ENCODE results near the gene UBE2N. TPM values are rescaled to one million over a fixed set of nuclear protein-coding genes. Genes with fewer than 3 reads are reported as not detected.

UBE2N gene
- total RNA-seq, 2 experiments from 2014 or later = 186 to 279 TPM

- H3K36me3 Mint-ChIP-seq (ENCODE audit: low read depth) = peaks cover 16% of the 10 kb centered on the region
- H3K27me3 Mint-ChIP-seq = no peaks in the 10 kb centered on the region
- H3K4me3 Mint-ChIP-seq = no peak overlapping the region
- ChIA-PET CTCF (interaction anchor here (0.6 to 1.3 kb wide), 3 partner anchors 10 to 674 kb away, joined by 3 to 10 read pairs (median 3); no protein-coding TSS in a partner anchor), POLR2A (interaction anchor here (0.7 kb wide), 2 partner anchors 9 to 924 kb away, joined by 3 read pairs; no protein-coding TSS in a partner anchor)
- DNase-seq = no peak
- H3K9me3 Mint-ChIP-seq (ENCODE audit: low read depth) = no peaks in the 10 kb centered on the region
- peaks cover 82% of the 10 kb centered on the region for H3K4me1 Mint-ChIP-seq
- no peak overlapping the region for H3K27ac Mint-ChIP-seq
- no peak for ATAC-seq
- intact Hi-C loops (cut with DNase I, micrococcal nuclease) = no loop called here
Observed at GRCh38 chr12:93429448-93429847, 12.3 kb downstream of the UBE2N start.

DNA sequence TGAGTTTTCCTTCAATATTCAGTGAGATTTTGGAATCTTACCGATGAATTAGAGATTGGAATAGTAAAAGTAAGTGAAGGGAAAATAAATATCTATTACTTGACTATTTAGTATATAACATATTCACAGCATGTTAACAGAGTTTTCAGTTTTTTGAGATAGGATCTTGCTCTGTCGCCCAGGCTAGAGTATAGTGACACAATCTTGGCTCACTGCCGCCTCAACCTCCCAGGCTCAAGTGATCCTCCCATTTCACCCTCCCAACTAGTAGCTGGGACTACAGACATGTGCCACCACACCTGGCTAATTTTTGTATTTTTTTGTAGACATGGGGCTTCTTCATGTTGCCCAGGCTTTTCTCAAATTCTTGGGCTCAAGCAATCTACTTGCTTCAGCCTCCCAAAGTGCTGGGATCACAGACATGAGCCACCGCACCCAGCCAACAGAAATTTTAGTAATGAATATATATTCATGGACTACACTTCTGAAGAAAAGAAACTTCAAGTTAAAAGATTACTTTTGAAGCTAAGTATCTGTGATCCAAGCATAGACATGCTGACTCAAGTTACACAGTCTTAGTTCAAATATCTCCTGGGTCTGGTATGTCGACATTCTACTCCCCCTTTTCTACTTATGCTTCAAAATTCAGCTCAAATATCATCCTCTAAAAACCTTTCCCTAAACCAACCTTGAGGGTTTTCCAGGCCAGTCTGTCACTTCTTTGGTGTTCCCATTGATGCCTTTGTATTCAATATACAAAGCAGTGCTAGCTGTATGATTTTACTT lies 13.8 kb downstream of the UBE2N start:
- Mint-ChIP-seq H3K4me3 (no peak overlapping the region), H3K27me3 (no peaks in the 10 kb centered on the region), H3K27ac (peak overlapping the region; percentile 19), H3K9me3 (ENCODE audit: low read depth) (no peaks in the 10 kb centered on the region), H3K36me3 (ENCODE audit: low read depth) (peaks cover 13% of the 10 kb centered on the region), H3K4me1 (peaks cover 82% of the 10 kb centered on the region)
- POLR2A ChIA-PET = interaction anchor here (0.6 to 1.1 kb wide), 3 partner anchors 9 to 37 kb away, joined by 3 read pairs; no protein-coding TSS in a partner anchor
- intact Hi-C loops (cut with DNase I, micrococcal nuclease) = loop anchor here in 1 of 2 experiments (1.0 kb wide), 1 partner anchor 8 kb away; no protein-coding TSS in a partner anchor
- ATAC-seq (no peak), DNase-seq (no peak)
- CTCF ChIA-PET = interaction anchor here (0.8 to 1.1 kb wide), 3 partner anchors 8 to 75 kb away, joined by 3 to 5 read pairs (median 4); no protein-coding TSS in a partner anchor

DNA sequence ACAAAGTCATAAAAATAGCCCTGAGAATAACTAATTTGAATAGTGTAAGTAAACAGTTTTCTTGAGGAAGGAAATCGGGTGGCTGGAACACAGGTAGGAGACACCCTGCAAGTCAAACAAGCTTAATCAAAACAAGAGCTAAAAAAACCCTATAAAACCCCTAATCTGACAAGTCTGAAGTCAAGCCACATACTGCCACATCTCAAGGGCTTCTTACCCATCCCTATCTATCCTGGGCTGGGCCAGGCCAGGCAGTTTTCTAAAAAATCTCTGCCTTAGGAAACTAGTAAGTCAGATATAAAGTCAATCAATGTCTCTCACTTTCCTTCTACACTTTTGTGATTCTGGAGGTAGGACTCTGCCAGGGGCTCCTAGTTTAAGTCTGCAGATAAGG lies 15.3 kb downstream of the UBE2N start:
- peak overlapping the region; percentile 9 for H3K4me3 Mint-ChIP-seq
- ATAC-seq = peak; percentile 60
- no peaks in the 10 kb centered on the region for H3K9me3 Mint-ChIP-seq (ENCODE audit: low read depth)
- peaks cover 88% of the 10 kb centered on the region for H3K4me1 Mint-ChIP-seq
- ChIA-PET POLR2A (interaction anchor here (0.6 kb wide), 1 partner anchor 19 kb away, joined by 3 read pairs; no protein-coding TSS in a partner anchor), CTCF (interaction anchor here (0.7 to 1.6 kb wide), 5 partner anchors 11 to 439 kb away, joined by 3 to 6 read pairs (median 3); no protein-coding TSS in a partner anchor)
- peak overlapping the region; percentile 43 for H3K27ac Mint-ChIP-seq
- intact Hi-C loops (cut with DNase I, micrococcal nuclease) = no loop called here
- DNase-seq = no peak
- H3K27me3 Mint-ChIP-seq = no peaks in the 10 kb centered on the region
- H3K36me3 Mint-ChIP-seq (ENCODE audit: low read depth) = peaks cover 10% of the 10 kb centered on the region

DNA sequence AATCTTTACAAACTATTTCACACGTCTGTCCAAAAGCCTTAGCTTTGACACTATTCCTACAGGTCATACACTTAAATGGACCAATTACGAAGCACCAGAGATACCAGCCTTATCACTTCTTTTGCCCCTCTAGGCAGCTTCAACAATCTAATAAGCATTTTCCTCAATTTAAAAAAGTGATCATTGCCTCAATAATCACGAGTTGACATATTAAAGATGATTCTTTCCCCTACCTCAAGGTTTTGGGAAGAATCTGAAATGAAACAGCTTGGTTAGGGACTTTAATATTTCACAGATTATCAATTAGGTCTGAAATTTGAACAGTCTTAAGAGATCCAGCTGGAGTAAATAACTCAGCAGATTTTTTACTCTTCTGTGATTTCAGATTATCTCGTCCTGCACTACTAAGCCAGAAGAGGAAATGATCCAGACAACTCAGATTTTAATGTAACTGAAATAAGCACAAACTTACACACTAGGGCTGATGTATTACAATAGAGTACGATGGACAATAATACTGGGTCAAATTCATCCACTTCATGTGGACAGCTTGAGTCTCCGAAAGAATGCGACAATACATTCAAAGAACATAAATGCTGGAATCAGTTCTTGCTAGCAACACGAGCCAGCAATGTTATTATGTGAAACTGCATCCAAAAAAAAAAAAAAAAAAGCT lies 15.9 kb downstream of the UBE2N start:
- CTCF ChIA-PET = interaction anchor here (0.5 to 1.6 kb wide), 6 partner anchors 11 to 438 kb away, joined by 3 to 6 read pairs (median 3); no protein-coding TSS in a partner anchor
- Mint-ChIP-seq H3K4me1 (peaks cover 89% of the 10 kb centered on the region), H3K36me3 (ENCODE audit: low read depth) (peaks cover 10% of the 10 kb centered on the region), H3K9me3 (ENCODE audit: low read depth) (no peaks in the 10 kb centered on the region), H3K27me3 (no peaks in the 10 kb centered on the region), H3K4me3 (peak overlapping the region; percentile 9), H3K27ac (peak overlapping the region; percentile 43)
- intact Hi-C loops (cut with DNase I, micrococcal nuclease) = no loop called here
- ATAC-seq = no peak
- DNase-seq = no peak
- POLR2A ChIA-PET = interaction anchor here (0.5 to 0.6 kb wide), 3 partner anchors 19 to 596 kb away, joined by 3 to 6 read pairs (median 4); no protein-coding TSS in a partner anchor

GRCh38 chr12:93422050-93422449 lies 19.7 kb downstream of the UBE2N start:
- Mint-ChIP-seq H3K4me3 (no peak overlapping the region), H3K36me3 (ENCODE audit: low read depth) (peaks cover 5% of the 10 kb centered on the region), H3K9me3 (ENCODE audit: low read depth) (no peaks in the 10 kb centered on the region), H3K27ac (peak overlapping the region; percentile 53), H3K4me1 (peaks cover 91% of the 10 kb centered on the region), H3K27me3 (no peaks in the 10 kb centered on the region)
- ChIA-PET CTCF (interaction anchor here (1.0 to 4.3 kb wide), 7 partner anchors 12 to 434 kb away, joined by 3 to 61 read pairs (median 4); no protein-coding TSS in a partner anchor), POLR2A (interaction anchor here (0.6 kb wide), 2 partner anchors 492 to 550 kb away, joined by 3 to 4 read pairs; no protein-coding TSS in a partner anchor)
- DNase-seq = no peak
- ATAC-seq = no peak
- intact Hi-C loops (cut with DNase I, micrococcal nuclease) = loop anchor here in 1 of 2 experiments (5.0 kb wide), 1 partner anchor 315 kb away; no protein-coding TSS in a partner anchor

DNA sequence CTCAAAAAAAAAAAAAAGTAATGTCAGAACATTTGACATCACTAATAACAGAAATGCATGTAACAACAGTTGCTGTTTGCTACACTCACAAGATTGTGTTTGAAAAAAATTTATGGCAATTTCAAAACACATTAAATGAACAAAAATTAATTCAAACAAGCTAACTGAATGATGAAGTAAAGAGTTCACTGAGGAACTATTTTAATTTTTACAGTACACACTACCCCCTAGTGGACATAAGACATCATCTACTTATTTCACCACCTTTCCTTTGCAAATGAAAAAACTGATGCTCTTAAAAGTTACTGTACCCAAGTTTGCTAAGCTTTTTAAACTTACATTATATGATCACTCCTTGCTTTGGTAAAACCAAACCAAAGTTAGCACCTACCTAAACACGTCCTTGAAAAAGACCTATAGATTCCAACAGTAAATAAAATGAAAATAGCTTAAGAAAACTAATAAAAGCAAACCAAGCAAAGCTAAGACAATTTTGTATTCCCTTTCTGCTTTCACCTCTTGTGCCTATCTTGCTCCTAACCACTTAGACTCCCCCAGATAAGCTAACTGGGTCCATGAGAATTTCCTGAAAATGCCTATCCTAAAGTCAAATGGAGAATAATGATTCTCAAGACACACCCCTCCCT lies 22.2 kb downstream of the UBE2N start:
- H3K9me3 Mint-ChIP-seq (ENCODE audit: low read depth) = no peaks in the 10 kb centered on the region
- ATAC-seq (peak; percentile 31), DNase-seq (no peak)
- intact Hi-C loops (cut with DNase I, micrococcal nuclease) = loop anchor here (1.0 to 10.0 kb wide), 9 partner anchors 17 to 815 kb away; partner anchors contain the start of gene EEA1 (in 1 of the 2)
- no peaks in the 10 kb centered on the region for H3K27me3 Mint-ChIP-seq
- H3K4me1 Mint-ChIP-seq = peaks cover 90% of the 10 kb centered on the region
- H3K4me3 Mint-ChIP-seq = no peak overlapping the region
- ChIA-PET POLR2A (interaction anchor here (0.6 to 1.4 kb wide), 6 partner anchors 15 to 1654 kb away, joined by 3 to 12 read pairs (median 4); partner anchors contain the start of gene NR2C1), CTCF (interaction anchor here (0.7 to 4.3 kb wide), 51 partner anchors 9 to 683 kb away, joined by 3 to 61 read pairs (median 4); partner anchors contain the start of genes EEA1 and MRPL42)
- H3K36me3 Mint-ChIP-seq (ENCODE audit: low read depth) = peaks cover 9% of the 10 kb centered on the region
- peak overlapping the region; percentile 44 for H3K27ac Mint-ChIP-seq

- Mint-ChIP-seq H3K4me3 (no peak overlapping the region), H3K9me3 (ENCODE audit: low read depth) (no peaks in the 10 kb centered on the region), H3K27ac (no peak overlapping the region), H3K36me3 (ENCODE audit: low read depth) (peaks cover 17% of the 10 kb centered on the region), H3K4me1 (peaks cover 89% of the 10 kb centered on the region), H3K27me3 (no peaks in the 10 kb centered on the region)
- DNase-seq (no peak), ATAC-seq (no peak)
- ChIA-PET POLR2A (no interaction called here), CTCF (interaction anchor here (0.6 to 3.5 kb wide), 7 partner anchors 10 to 1055 kb away, joined by 3 to 41 read pairs (median 4); no protein-coding TSS in a partner anchor)
- intact Hi-C loops (cut with DNase I, micrococcal nuclease) = loop anchor here (2.0 to 10.0 kb wide), 6 partner anchors 15 to 813 kb away; no protein-coding TSS in a partner anchor
Observed at GRCh38 chr12:93417967-93418480, 23.7 kb downstream of the UBE2N start.

GRCh38 chr12:93415723-93416464 lies 25.9 kb downstream of the UBE2N start:
- ATAC-seq (peak; percentile 51), DNase-seq (no peak)
- CTCF ChIA-PET = interaction anchor here (0.9 to 1.8 kb wide), 6 partner anchors 11 to 52 kb away, joined by 3 to 6 read pairs (median 4); partner anchors contain the start of gene MRPL42
- Mint-ChIP-seq H3K36me3 (ENCODE audit: low read depth) (peaks cover 25% of the 10 kb centered on the region), H3K9me3 (ENCODE audit: low read depth) (no peaks in the 10 kb centered on the region), H3K4me3 (peak overlapping the region; percentile 29), H3K4me1 (peaks cover 84% of the 10 kb centered on the region), H3K27me3 (no peaks in the 10 kb centered on the region), H3K27ac (peak overlapping the region; percentile 83)
- intact Hi-C loops (cut with DNase I, micrococcal nuclease) = loop anchor here (1.0 to 10.0 kb wide), 9 partner anchors 13 to 811 kb away; no protein-coding TSS in a partner anchor
- POLR2A ChIA-PET = interaction anchor here (0.6 kb wide), 1 partner anchor 30 kb away, joined by 8 read pairs; no protein-coding TSS in a partner anchor

DNA sequence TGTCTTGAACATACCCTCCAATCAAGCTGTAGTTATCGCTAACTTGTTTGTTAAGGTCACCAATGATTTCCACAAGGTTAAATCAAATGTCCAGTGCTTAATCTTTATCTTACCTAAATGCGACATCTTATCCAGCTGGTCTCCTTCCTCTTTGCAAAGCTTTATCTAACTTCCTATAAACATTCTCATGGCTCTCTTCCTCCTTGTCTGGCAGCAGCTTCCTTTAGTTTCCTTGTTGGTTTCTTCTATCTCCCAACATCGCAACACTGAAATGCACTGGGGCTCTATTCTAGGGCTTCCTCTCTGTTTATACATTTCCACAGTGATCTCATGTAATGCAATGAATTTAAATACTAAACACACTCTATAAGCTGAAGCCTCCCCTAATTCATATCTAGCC lies 28.7 kb downstream of the UBE2N start:
- Mint-ChIP-seq H3K4me3 (no peak overlapping the region), H3K27me3 (no peaks in the 10 kb centered on the region), H3K27ac (peak overlapping the region; percentile 3), H3K9me3 (ENCODE audit: low read depth) (no peaks in the 10 kb centered on the region), H3K4me1 (peaks cover 81% of the 10 kb centered on the region), H3K36me3 (ENCODE audit: low read depth) (peaks cover 46% of the 10 kb centered on the region)
- ATAC-seq (no peak), DNase-seq (no peak)
- intact Hi-C loops (cut with DNase I, micrococcal nuclease) = loop anchor here in 1 of 2 experiments (10.0 kb wide), 1 partner anchor 808 kb away; no protein-coding TSS in a partner anchor
- ChIA-PET POLR2A (interaction anchor here (1.6 kb wide), 1 partner anchor 22 kb away, joined by 3 read pairs; no protein-coding TSS in a partner anchor), CTCF (interaction anchor here (0.6 to 2.0 kb wide), 5 partner anchors 26 to 629 kb away, joined by 3 to 6 read pairs (median 3); no protein-coding TSS in a partner anchor)

Data from activated CD4-positive, alpha-beta T cell treated with anti-CD3 and anti-CD28 coated beads for 36 hours (primary cell).